Stimulated activated CD4-positive, alpha-beta T cell treated with anti-CD3 and anti-CD28 coated beads, Interleukin-1b, Interleukin-23, amount 100 ng/mL, for 1 hour (primary cell): ENCODE measurements around the gene LAMC1.
"Not testable (repeated sequence)": the region's sequence is repeated elsewhere in the genome, so short reads cannot be mapped to it uniquely, and the experiment has no call there.

Source experiments
- DNase-seq, 2 donors: peaks; one replicate each; pipeline ENCODE4 v3.0.0-alpha.2; 2020; ENCODE audit warnings: low read depth in 2 of 2

LAMC1 gene

GRCh38 chr1:183150032-183150431 is 126.8 kb downstream of the LAMC1 start:
- DNase-seq: not testable (repeated sequence)

- DNase-seq: no peak
Observed at GRCh38 chr1:183150445-183150844, 127.2 kb downstream of the LAMC1 start.

GRCh38 chr1:183152180-183152579 is 129.0 kb downstream of the LAMC1 start:
- DNase-seq: no peak

GRCh38 chr1:183155939-183156338 is 132.7 kb downstream of the LAMC1 start:
- DNase-seq: no peak

GRCh38 chr1:183159960-183160359 is 136.7 kb downstream of the LAMC1 start:
- no peak for DNase-seq

GRCh38 chr1:183161391-183161790 is 138.2 kb downstream of the LAMC1 start:
- DNase-seq: no peak

DNA sequence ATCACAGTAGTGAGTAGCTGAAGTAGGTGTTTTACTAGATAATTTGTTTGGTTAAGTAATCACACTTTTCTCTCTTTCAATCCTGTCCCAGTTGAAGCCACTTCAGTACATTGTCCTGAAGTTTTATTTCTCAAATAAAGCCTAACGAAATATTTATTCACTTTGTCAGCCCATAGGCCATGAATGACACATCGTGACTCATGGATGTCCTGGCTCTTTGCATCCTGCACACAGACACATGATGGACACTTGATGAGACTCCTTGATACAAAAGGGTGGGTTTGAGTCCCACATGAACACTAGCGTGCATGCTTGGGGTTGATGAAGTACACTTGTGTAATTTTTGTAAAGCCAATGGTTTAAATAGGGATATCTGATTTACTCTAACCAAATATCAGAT is 140.1 kb downstream of the LAMC1 start:
- no peak for DNase-seq

GRCh38 chr1:183164340-183164739 is 141.1 kb downstream of the LAMC1 start:
- DNase-seq: no peak

DNA sequence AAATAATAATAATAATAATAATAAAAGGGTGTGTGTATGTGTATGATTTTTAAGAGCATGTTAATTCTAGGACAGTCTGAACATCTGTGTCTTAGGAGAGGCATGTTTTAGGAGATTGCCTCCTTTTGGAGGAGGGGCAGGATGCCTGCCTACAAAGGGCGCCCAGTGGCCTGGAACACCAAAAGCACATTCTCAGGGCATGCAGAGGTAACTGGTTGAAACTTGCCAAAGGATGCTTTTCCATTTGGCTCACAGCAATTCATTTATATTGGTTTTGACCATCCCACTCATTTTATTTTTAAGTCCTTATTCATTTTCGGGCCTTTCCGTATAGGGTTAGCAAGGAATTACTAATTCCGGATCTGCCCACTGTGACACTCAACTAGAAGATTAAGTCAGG is 141.7 kb downstream of the LAMC1 start:
- DNase-seq: no peak

DNA sequence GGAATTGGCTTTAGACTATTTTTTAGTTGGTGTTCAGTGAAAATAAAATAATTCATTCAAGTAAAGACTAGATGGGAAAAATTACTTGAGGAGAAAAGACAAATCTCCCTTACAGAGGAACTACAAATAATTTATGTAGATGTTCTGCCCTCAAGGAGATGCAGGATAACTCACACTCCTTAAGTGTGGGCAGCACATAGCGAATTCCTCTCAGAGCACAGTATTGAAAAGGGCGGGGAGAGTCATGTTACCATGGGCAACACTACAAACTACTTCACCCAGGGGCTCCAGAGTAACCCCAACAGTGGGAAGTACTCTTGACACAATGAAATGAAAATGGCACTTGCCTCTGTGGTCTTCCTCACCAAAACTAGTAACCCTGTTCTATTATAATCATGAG is 142.2 kb downstream of the LAMC1 start:
- no peak for DNase-seq

DNA sequence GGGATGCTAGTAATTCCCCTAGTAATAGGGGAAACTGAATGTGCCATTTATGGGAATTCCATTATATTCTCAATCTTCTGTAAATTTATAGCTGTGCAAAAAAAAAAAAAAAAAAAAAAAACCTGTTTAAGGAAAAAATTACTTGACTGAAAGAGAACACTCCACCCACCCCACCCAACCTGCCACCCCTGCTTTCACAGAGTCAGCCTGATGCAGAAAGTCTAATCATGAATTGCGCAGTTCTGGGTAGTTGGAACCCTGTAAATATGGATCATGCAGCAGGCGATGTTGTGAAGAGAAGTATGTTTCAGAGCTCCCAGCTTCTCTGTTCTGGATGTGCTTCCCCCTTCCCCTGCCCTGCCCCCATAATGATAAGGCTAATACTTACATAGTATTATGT is 143.2 kb downstream of the LAMC1 start:
- DNase-seq: no peak

- DNase-seq: no peak
Observed at GRCh38 chr1:183167676-183168075, 144.5 kb downstream of the LAMC1 start.

GRCh38 chr1:183168308-183168707 is 145.1 kb downstream of the LAMC1 start:
- no peak for DNase-seq

GRCh38 chr1:183173828-183174227 is 150.6 kb downstream of the LAMC1 start:
- no peak for DNase-seq

DNA sequence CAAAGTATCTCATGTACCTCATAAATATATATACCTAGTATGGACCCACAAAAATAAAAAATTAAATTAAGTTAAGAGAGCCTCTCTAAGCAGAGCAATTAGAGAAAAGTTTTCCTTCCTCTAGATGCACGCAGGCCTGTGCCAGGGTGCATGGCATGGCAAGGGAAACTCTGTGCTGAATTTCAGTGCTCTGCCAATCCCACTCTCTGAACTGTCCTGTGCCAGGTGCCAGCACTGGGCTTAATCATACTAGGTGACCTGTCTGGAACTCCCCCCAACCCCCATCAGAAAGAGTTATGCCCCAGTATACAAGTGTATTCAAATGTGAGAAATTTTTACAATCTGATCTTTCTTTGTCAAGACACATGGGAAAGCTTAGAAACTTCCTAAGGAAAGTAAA is 152.4 kb downstream of the LAMC1 start:
- DNase-seq: no peak

DNA sequence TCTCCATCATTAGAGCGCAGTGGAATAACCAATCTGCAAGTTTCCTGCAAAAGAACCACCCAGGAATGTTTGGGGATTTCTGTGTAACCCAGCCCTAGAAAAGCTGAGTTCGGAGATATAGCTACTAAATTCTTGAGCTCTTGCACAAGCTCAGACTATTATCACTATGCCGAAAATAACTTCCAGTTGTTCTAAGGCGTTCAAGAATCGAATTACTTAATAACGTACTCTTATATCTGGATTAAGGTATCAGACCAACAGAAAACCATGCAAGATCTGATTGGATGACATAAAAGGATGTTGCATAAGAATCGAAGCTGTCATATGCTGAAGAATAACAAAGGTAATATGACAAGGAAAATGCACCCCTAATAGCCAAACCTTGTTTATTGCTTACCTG is 155.3 kb downstream of the LAMC1 start:
- no peak for DNase-seq

DNA sequence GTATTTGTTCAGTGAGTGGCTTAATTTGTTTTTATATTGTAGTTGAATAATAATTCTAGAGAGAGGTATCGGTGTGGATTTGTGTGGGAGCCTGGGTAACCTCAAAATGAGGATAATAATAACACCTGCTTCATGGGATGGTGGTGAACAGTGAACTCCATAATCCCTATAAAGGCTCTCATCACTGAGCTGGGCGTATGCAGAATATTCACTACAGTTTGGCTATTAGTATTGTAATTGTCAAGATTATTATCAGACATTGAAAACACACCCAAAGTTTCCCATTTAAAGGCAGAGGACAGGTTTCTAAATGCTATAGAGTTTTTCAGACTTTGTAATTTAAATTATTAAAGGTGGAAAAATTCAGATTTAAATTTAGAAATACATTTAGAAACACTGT is 155.8 kb downstream of the LAMC1 start:
- DNase-seq: no peak

DNA sequence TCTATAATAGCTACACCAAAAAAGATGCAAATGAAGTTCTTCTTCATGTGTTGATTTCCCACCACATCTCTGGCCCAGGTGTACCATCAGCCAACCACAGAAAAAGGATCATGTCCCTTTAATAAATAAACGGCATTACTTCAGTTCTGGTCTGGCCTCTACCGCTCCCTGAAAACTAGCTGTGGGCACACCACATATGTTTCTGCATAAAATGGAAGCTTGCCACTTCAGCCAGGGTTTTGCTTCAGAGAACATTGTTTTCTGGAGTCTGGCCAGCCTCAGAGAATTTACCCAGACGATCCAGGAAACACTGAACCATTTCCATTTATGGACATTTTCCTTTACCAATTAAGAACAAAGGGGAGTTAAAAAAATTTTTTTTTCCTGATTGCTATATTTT is 157.0 kb downstream of the LAMC1 start:
- DNase-seq: no peak

DNA sequence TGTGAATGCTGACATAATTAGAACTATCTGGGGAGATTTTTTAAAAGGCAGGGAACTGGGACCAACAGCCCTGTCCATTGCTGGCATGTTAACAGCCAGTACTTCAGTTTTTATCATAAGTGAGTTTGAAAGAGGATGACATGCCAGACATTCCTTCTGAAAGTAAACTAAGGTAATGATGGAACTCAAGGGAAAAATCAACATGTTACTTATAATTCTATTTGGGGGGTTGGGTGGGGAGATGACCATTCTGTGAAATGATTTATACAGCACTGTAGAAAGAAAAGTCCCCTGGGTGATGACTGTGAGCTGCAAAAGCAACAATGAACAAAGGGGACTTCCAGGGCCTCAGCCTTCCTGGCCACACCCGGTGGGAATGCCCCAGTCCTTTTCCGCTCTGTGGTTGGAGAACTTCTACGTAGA is 157.4 kb downstream of the LAMC1 start:
- no peak for DNase-seq

- DNase-seq: no peak
Observed at GRCh38 chr1:183185941-183186490, 162.8 kb downstream of the LAMC1 start, which contains the start of gene LAMC2. Gene LAMC2 (plus strand): TSS chr1:183186264. CDS start chr1:183186353, 89 bp downstream.

GRCh38 chr1:183186841-183187240 is 163.6 kb downstream of the LAMC1 start:
- DNase-seq: no peak

- DNase-seq: no peak
Observed at GRCh38 chr1:183188240-183188639, 165.0 kb downstream of the LAMC1 start.

DNA sequence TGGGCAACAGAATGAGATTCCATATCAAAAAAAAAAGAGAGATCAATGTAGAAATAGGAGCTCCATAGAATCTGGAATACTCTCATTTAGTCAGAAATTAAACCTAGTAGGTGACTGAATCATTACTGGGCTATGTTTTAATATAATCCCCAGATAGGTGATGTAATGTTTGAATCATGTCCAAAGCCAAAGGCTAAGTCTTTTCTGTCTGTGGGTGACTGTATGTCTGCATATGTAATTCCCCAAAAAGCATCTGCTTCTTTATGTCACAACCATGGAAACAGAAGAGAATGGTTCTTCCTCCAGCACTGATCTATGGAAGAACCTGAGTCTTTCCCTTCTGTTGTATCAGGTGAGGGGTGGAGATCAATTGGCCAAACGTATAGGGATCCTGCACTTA is 168.6 kb downstream of the LAMC1 start:
- DNase-seq: no peak

DNA sequence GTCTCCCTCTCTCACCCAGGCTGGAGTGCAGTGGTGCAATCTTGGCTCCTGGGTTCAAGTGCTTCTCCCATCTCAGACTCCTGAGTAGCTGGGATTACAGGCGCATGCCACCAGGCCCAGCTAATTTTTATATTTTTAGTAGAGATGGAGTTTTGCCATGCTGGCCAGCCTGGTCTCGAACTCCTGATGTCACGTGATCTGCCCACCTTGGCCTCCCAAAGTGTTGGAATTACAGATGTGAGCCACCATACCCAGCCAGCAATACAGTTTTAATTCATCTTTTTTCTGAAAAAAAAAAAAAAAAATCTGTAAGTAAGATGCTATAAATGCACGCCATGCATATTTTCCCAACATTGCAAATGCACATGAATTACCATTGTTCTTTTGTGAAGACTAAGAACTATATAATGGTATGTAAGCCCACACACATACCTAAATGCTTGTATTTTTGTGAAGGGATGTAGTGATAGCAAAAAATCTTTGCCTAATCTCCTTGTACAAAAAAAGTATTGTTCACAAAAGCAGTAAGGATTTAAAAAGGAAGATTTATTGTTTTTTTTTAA is 170.8 kb downstream of the LAMC1 start:
- no peak for DNase-seq
